Adipose tissue (tissue), 3 donors: Measurements from ENCODE around the gene RAB4B. TPM values are rescaled to one million over a fixed set of nuclear protein-coding genes. Genes with fewer than 3 reads are reported as not detected.
A peak's percentile ranks its signal among the peaks of the same experiment; 100 is the strongest.
"Not testable (repeated sequence)": the region's sequence is repeated elsewhere in the genome, so short reads cannot be mapped to it uniquely, and the experiment has no call there.

Experiments
- H3K27ac ChIP-seq: one replicate; pipeline ENCODE4 v1.5.1; 2013; ENCODE audit warnings: low read depth, low read length
- WGBS, 3 donors: extraction: QIAGEN DNeasy Blood & Tissue Kit; methylation state at CpG; one replicate each; pipeline ENCODE4 v1.1.7; 2013; 5-methylcytosine and 5-hydroxymethylcytosine counted together
- polyA plus RNA-seq, 3 donors: library from polyadenylated mRNA; stranded (reverse); fragments of 200-250 nt; gene quantifications; one replicate each; pipeline ENCODE4 v1.2.3, GENCODE V29; 2013
- donor health status: healthy with polysubstance abuse.
- donor health status: Bipolar disorder and iron deficiency.
- donor health status: healthy.

Gene RAB4B
- polyA plus RNA-seq, result 10 to 100 TPM; 19.6 to 41.4 (median 31.7) TPM

- H3K27ac ChIP-seq, result peak within 1 kb of the TSS; percentile 44
- WGBS, 3 donors, result 0 to 1% (median 0%) methylated on average over 56 of the region's 56 CpGs
Observed at GRCh38 chr19:40777937-40778705, at the start of gene RAB4B. TSS of gene RAB4B (plus strand) at chr19:40778247. CDS start at chr19:40778376, 129 bp downstream.

- not testable (repeated sequence) for H3K27ac ChIP-seq
- 87 to 92% (median 89%) methylated on average over 5 of the region's 5 CpGs for WGBS, 3 donors
Observed at GRCh38 chr19:40730065-40730464, 48.0 kb upstream of the RAB4B start.

GRCh38 chr19:40732304-40732703 lies 45.7 kb upstream of the RAB4B start:
- 96 to 98% (median 97%) methylated on average over 16 of the region's 16 CpGs for WGBS, 3 donors

GRCh38 chr19:40733149-40733548 lies 44.9 kb upstream of the RAB4B start:
- H3K27ac ChIP-seq, result no peak overlapping the region
- 85 to 90% (median 87%) methylated on average over 10 to 13 of the region's 13 CpGs for WGBS, 3 donors

More at GRCh38 chr19:40732304-40732703, 45.7 kb upstream of the RAB4B start:
- H3K27ac ChIP-seq, result not testable (repeated sequence)

GRCh38 chr19:40735013-40735771 lies 42.9 kb upstream of the RAB4B start:
- WGBS, 3 donors, result 91 to 94% (median 93%) methylated on average over 11 of the region's 11 CpGs
- no peak overlapping the region for H3K27ac ChIP-seq

- WGBS, 3 donors, result 85 to 96% (median 93%) methylated on average over 7 to 9 of the region's 9 CpGs
- no peak overlapping the region for H3K27ac ChIP-seq
Observed at GRCh38 chr19:40736661-40737060, 41.4 kb upstream of the RAB4B start.

- 77 to 88% (median 86%) methylated on average over 9 of the region's 9 CpGs for WGBS, 3 donors
- no peak overlapping the region for H3K27ac ChIP-seq
Observed at GRCh38 chr19:40737102-40737644, 40.9 kb upstream of the RAB4B start.

GRCh38 chr19:40739030-40739839 lies 38.8 kb upstream of the RAB4B start:
- 81 to 88% (median 82%) methylated on average over 22 of the region's 22 CpGs for WGBS, 3 donors
- no peak overlapping the region for H3K27ac ChIP-seq

GRCh38 chr19:40739871-40740703 lies 38.0 kb upstream of the RAB4B start:
- WGBS, 3 donors, result 69 to 79% (median 76%) methylated on average over 16 of the region's 16 CpGs
- H3K27ac ChIP-seq, result no peak overlapping the region

- WGBS, 3 donors, result 65 to 79% (median 71%) methylated on average over 6 of the region's 6 CpGs
Observed at GRCh38 chr19:40740747-40741146, 37.3 kb upstream of the RAB4B start.

GRCh38 chr19:40741527-40742390 lies 36.3 kb upstream of the RAB4B start:
- 81 to 82% (median 82%) methylated on average over 10 of the region's 10 CpGs for WGBS, 3 donors
- H3K27ac ChIP-seq, result no peak overlapping the region

More at GRCh38 chr19:40740747-40741146, 37.3 kb upstream of the RAB4B start:
- H3K27ac ChIP-seq, result no peak overlapping the region

- 40 to 87% (median 86%) methylated on average over 15 to 17 of the region's 17 CpGs for WGBS, 3 donors
- no peak overlapping the region for H3K27ac ChIP-seq
Observed at GRCh38 chr19:40742477-40742876, 35.6 kb upstream of the RAB4B start.

- 90% methylated on average over 12 of the region's 12 CpGs for WGBS, 3 donors
- H3K27ac ChIP-seq, result no peak overlapping the region
Observed at GRCh38 chr19:40742886-40743285, 35.2 kb upstream of the RAB4B start.

GRCh38 chr19:40743926-40744325 lies 34.1 kb upstream of the RAB4B start:
- 88 to 96% (median 92%) methylated on average over 10 of the region's 10 CpGs for WGBS, 3 donors
- no peak overlapping the region for H3K27ac ChIP-seq

- no peak overlapping the region for H3K27ac ChIP-seq
- WGBS, 3 donors, result 65 to 81% (median 79%) methylated on average over 17 of the region's 17 CpGs
Observed at GRCh38 chr19:40744554-40745401, 33.3 kb upstream of the RAB4B start.

GRCh38 chr19:40745402-40745780 lies 32.7 kb upstream of the RAB4B start:
- WGBS, 3 donors, result 72 to 77% (median 73%) methylated on average over 7 of the region's 7 CpGs

More at GRCh38 chr19:40745402-40745780, 32.7 kb upstream of the RAB4B start:
- no peak overlapping the region for H3K27ac ChIP-seq
